IMR-90 (cell line): ENCODE data around the gene ZNF341. TPM values are rescaled to one million over a fixed set of nuclear protein-coding genes. Genes with fewer than 3 reads are reported as not detected.

Source experiments
- CEBPB ChIP-seq: IDR thresholded peaks from 2 replicates; pipeline ENCODE4 v1.6.1; 2012; ENCODE audit warnings: low read depth, low read length, improper control_type of control experiment
- CHD1 ChIP-seq: IDR thresholded peaks from 2 replicates; pipeline ENCODE4 v1.6.1; 2012; ENCODE audit warnings: low read depth, low read length, improper control_type of control experiment
- RAD21 ChIP-seq: IDR thresholded peaks from 2 replicates; pipeline ENCODE4 v1.6.1; 2012; ENCODE audit warnings: low read length, improper control_type of control experiment
- polyA plus RNA-seq, 3 experiments: library from polyadenylated mRNA; depleted of rRNA; stranded (reverse); fragments of >200 nt; gene quantifications; 2 replicates each; pipeline ENCODE4 v1.2.3, GENCODE V29; 2012; ENCODE audit warnings: low replicate concordance in 1 of 3
- total RNA-seq: library from RNA; depleted of rRNA; stranded (reverse); fragments of >200 nt; gene quantifications from 2 replicates; pipeline ENCODE4 v1.2.3, GENCODE V29; 2012
- TF ChIP-seq, protein P1 (sequence below): conservative IDR thresholded peaks from 2 replicates; pipeline ENCODE4 v1.5.1; 2012; ENCODE audit warnings: mild to moderate bottlenecking, low read depth, low read length, improper control_type of control experiment

The ZNF341 gene
- total and polyA plus RNA-seq, 2 of the 4 experiments (the other 2 are of a cell fraction), result 1.1 to 3.4 TPM

DNA sequence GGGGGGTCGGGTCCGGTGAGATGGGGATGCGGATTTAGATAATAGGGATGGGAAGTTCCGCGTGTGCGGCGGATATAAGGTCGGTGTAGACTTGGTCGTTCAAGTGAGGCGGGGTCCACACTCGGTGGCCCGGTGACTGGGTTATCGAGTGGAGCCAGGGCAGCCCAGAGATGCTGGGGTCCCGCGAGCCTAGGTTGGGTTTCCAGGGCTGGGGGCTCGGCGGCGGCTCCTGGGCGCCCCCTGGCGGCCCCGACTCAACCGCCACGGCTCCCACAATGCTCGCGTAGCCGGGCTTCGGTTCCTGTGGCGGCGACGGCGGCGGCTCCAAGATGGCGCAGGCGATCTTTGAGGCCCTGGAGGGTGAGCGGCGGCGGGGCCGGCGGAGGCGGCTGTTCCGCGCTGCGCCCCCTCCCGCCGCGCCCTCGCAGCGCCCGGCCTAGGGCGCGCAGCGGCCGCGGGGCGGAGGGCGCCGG is at the start of gene ZNF341 (continued):
- TF ChIP-seq, protein P1, sequence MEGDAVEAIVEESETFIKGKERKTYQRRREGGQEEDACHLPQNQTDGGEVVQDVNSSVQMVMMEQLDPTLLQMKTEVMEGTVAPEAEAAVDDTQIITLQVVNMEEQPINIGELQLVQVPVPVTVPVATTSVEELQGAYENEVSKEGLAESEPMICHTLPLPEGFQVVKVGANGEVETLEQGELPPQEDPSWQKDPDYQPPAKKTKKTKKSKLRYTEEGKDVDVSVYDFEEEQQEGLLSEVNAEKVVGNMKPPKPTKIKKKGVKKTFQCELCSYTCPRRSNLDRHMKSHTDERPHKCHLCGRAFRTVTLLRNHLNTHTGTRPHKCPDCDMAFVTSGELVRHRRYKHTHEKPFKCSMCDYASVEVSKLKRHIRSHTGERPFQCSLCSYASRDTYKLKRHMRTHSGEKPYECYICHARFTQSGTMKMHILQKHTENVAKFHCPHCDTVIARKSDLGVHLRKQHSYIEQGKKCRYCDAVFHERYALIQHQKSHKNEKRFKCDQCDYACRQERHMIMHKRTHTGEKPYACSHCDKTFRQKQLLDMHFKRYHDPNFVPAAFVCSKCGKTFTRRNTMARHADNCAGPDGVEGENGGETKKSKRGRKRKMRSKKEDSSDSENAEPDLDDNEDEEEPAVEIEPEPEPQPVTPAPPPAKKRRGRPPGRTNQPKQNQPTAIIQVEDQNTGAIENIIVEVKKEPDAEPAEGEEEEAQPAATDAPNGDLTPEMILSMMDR, result peak; percentile 87
- TF ChIP-seq CEBPB (no peak), CHD1 (no peak), RAD21 (peak; percentile 69)
